ENCODE results near the gene TMEM255B. TPM values are rescaled to one million over a fixed set of nuclear protein-coding genes. Genes with fewer than 3 reads are reported as not detected.

TMEM255B gene
- total RNA-seq, 1 donor from 2014 or later, result 1.5 TPM

GRCh38 chr13:113746143-113746525 is 12.9 kb upstream of the TMEM255B start:
- no peak for TF ChIP-seq CTCF (IDR thresholded peaks at IDR 0.05; ENCODE audit: unreplicated experiment)
- Mint-ChIP-seq H3K27me3 (no peaks in the 10 kb centered on the region), H3K4me1 (ENCODE audit: low read depth) (peaks cover 10% of the 10 kb centered on the region), H3K36me3 (ENCODE audit: insufficient read depth) (no peaks in the 10 kb centered on the region), H3K9me3 (ENCODE audit: low read depth) (no peaks in the 10 kb centered on the region), H3K27ac (peak overlapping the region; percentile 1), H3K4me3 (ENCODE audit: low read depth) (no peak overlapping the region)
- DNase-seq (ENCODE audit: low spot score, unreplicated experiment), result no peak

- peak overlapping the region; percentile 1 for H3K27ac Mint-ChIP-seq
- H3K4me1 Mint-ChIP-seq (ENCODE audit: low read depth), result peaks cover 8% of the 10 kb centered on the region
- H3K9me3 Mint-ChIP-seq (ENCODE audit: low read depth), result no peaks in the 10 kb centered on the region
- no peaks in the 10 kb centered on the region for H3K27me3 Mint-ChIP-seq
- TF ChIP-seq CTCF (IDR thresholded peaks at IDR 0.05; ENCODE audit: unreplicated experiment), result no peak
- H3K36me3 Mint-ChIP-seq (ENCODE audit: insufficient read depth), result no peaks in the 10 kb centered on the region
- DNase-seq (ENCODE audit: low spot score, unreplicated experiment), result no peak
- H3K4me3 Mint-ChIP-seq (ENCODE audit: low read depth), result no peak overlapping the region
These were observed 12.4 kb upstream of the TMEM255B start for GRCh38 chr13:113746671-113747070.

GRCh38 chr13:113747291-113747833 is 11.7 kb upstream of the TMEM255B start:
- DNase-seq (ENCODE audit: low spot score, unreplicated experiment), result no peak
- no peak for TF ChIP-seq CTCF (IDR thresholded peaks at IDR 0.05; ENCODE audit: unreplicated experiment)
- peaks cover 5% of the 10 kb centered on the region for H3K4me1 Mint-ChIP-seq (ENCODE audit: low read depth)

GRCh38 chr13:113748101-113748861 is 10.7 kb upstream of the TMEM255B start:
- H3K27ac Mint-ChIP-seq, result no peak overlapping the region
- no peaks in the 10 kb centered on the region for H3K9me3 Mint-ChIP-seq (ENCODE audit: low read depth)
- no peak overlapping the region for H3K4me3 Mint-ChIP-seq (ENCODE audit: low read depth)
- H3K36me3 Mint-ChIP-seq (ENCODE audit: insufficient read depth), result no peaks in the 10 kb centered on the region
- DNase-seq (ENCODE audit: low spot score, unreplicated experiment), result no peak
- H3K27me3 Mint-ChIP-seq, result peaks cover 7% of the 10 kb centered on the region
- peaks cover 5% of the 10 kb centered on the region for H3K4me1 Mint-ChIP-seq (ENCODE audit: low read depth)
- TF ChIP-seq CTCF (IDR thresholded peaks at IDR 0.05; ENCODE audit: unreplicated experiment), result no peak

More at GRCh38 chr13:113747291-113747833, 11.7 kb upstream of the TMEM255B start:
- H3K4me3 Mint-ChIP-seq (ENCODE audit: low read depth), result no peak overlapping the region
- no peaks in the 10 kb centered on the region for H3K36me3 Mint-ChIP-seq (ENCODE audit: insufficient read depth)
- H3K27me3 Mint-ChIP-seq, result no peaks in the 10 kb centered on the region
- no peaks in the 10 kb centered on the region for H3K9me3 Mint-ChIP-seq (ENCODE audit: low read depth)
- H3K27ac Mint-ChIP-seq, result no peak overlapping the region

GRCh38 chr13:113748862-113749451 is 10.1 kb upstream of the TMEM255B start:
- no peak overlapping the region for H3K27ac Mint-ChIP-seq
- no peak for DNase-seq (ENCODE audit: low spot score, unreplicated experiment)
- no peaks in the 10 kb centered on the region for H3K36me3 Mint-ChIP-seq (ENCODE audit: insufficient read depth)
- no peak overlapping the region for H3K4me3 Mint-ChIP-seq (ENCODE audit: low read depth)
- no peak for TF ChIP-seq CTCF (IDR thresholded peaks at IDR 0.05; ENCODE audit: unreplicated experiment)
- peaks cover 5% of the 10 kb centered on the region for H3K4me1 Mint-ChIP-seq (ENCODE audit: low read depth)
- H3K27me3 Mint-ChIP-seq, result peaks cover 11% of the 10 kb centered on the region
- no peaks in the 10 kb centered on the region for H3K9me3 Mint-ChIP-seq (ENCODE audit: low read depth)
